Measurements from ENCODE around the gene PLCL2.

The PLCL2 gene

DNA sequence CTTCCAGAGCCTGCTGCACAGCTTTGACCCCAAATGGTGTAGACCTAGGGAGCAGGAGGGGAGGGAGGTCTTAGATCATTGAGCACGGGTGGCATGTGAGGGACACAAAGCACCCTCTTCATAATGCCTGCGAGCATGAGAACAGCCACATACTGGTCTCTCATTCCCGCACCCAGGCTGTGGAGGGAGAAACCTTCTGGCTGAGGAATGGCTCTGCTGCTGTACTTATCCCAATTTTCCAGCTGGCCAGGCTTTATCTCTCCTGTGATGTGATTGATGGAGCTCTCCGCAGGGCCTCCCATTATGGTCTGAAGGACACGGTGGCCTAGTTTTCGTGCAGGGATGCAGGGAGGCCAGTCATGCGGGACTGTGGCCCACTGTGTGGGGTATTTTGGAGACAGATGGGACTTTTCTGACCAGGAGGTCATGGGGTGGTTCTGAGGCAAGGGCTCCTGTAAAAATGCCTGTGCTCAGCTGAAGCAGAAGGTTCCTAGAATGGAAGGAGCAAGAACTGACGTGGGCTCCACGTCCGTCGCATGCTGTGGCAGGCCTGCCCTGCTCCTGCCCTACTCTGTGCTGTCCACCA, 251.5 kb downstream of the PLCL2 start:
- no peak overlapping the region for H3K4me3 ChIP-seq (ENCODE audit: low read depth, low read length)
- TF ChIP-seq, protein P1, sequence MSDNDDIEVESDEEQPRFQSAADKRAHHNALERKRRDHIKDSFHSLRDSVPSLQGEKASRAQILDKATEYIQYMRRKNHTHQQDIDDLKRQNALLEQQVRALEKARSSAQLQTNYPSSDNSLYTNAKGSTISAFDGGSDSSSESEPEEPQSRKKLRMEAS (IDR thresholded peaks at IDR 0.05; ENCODE audit: low read depth, low read length): no peak
- no peak for TF ChIP-seq MYC (IDR thresholded peaks at IDR 0.05; ENCODE audit: low read depth, low read length)
- no peak for TF ChIP-seq POLR2A (IDR thresholded peaks at IDR 0.05; ENCODE audit: extremely low read depth, insufficient read length)
- TF ChIP-seq, protein P2, sequence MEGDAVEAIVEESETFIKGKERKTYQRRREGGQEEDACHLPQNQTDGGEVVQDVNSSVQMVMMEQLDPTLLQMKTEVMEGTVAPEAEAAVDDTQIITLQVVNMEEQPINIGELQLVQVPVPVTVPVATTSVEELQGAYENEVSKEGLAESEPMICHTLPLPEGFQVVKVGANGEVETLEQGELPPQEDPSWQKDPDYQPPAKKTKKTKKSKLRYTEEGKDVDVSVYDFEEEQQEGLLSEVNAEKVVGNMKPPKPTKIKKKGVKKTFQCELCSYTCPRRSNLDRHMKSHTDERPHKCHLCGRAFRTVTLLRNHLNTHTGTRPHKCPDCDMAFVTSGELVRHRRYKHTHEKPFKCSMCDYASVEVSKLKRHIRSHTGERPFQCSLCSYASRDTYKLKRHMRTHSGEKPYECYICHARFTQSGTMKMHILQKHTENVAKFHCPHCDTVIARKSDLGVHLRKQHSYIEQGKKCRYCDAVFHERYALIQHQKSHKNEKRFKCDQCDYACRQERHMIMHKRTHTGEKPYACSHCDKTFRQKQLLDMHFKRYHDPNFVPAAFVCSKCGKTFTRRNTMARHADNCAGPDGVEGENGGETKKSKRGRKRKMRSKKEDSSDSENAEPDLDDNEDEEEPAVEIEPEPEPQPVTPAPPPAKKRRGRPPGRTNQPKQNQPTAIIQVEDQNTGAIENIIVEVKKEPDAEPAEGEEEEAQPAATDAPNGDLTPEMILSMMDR (IDR thresholded peaks at IDR 0.05; ENCODE audit: low read depth, low read length): no peak
- DNase-seq (ENCODE audit: low read depth): no peak

DNA sequence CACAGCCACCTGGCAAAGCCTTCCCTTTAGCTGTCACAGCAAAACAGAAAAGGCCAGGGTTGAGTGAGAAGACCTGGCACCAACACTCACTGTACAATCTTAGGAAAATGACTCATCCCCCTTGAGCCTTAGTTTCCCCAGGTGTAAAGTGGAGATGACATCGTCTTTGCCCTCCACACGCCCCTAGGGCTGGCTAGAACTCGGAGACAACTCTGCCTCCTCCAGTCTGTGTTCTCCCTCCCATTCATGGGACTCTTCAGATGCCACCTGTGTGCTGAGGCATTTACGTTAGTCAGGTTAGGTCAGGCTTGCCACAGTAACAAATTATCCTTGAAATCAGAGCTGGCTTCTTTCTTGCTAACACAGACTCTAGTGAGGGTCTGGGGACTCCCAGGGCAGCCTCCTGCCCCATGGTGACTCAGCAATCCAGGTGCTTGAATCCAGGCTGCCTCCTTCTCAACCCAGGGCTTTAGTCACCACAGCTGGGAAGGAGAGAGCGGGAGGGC, 252.6 kb downstream of the PLCL2 start:
- H3K4me3 ChIP-seq (ENCODE audit: low read depth, low read length): no peak overlapping the region
- TF ChIP-seq POLR2A (IDR thresholded peaks at IDR 0.05; ENCODE audit: extremely low read depth, insufficient read length) (no peak), MYC (IDR thresholded peaks at IDR 0.05; ENCODE audit: low read depth, low read length) (no peak)
- TF ChIP-seq, protein P1 (IDR thresholded peaks at IDR 0.05; ENCODE audit: low read depth, low read length): no peak
- TF ChIP-seq, protein P2 (IDR thresholded peaks at IDR 0.05; ENCODE audit: low read depth, low read length): no peak
- DNase-seq (ENCODE audit: low read depth): no peak

DNA sequence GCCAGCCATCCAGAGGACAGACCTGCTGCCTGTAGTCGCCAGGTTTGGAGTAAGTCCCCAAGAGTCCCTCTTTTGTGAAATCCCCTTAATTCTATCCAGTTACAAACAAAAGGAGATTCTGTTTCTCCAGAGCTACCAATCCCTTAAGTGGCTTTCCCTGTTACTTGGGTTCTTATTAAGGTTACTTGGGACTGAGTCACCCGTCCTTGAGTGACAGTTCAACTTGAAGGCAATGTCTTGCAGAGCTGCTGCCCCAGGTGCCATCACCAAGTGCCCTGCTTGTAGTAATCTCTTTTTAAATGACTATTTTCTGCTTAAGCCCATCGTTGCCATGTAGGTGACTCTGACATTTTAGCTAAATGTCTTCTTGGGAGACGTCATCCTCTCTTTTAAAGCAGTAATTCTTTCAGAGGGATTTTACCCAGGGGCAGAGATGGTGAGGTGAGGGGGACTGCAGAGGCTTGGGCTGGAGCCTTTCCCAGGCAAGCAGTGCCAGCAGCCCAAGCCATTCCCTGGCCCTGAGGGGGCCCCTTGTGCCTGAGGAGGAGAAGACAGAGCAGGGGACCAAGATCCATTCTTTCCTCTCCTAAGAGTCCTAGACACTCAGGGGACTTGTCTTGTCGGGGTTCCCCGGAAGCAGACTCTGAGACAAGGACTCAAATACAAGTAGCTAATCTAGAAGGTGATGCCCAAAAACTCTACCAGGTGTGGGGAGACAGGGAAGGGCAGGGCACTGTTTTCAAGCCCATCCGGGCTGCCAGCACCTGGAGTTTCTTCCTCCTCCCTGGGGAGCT, 253.7 kb downstream of the PLCL2 start:
- H3K4me3 ChIP-seq (ENCODE audit: low read depth, low read length): no peak overlapping the region
- no peak for TF ChIP-seq POLR2A (IDR thresholded peaks at IDR 0.05; ENCODE audit: extremely low read depth, insufficient read length)
- TF ChIP-seq, protein P1 (IDR thresholded peaks at IDR 0.05; ENCODE audit: low read depth, low read length): no peak
- TF ChIP-seq, protein P2 (IDR thresholded peaks at IDR 0.05; ENCODE audit: low read depth, low read length): no peak
- no peak for TF ChIP-seq MYC (IDR thresholded peaks at IDR 0.05; ENCODE audit: low read depth, low read length)
- no peak for DNase-seq (ENCODE audit: low read depth)

Data from NB4 (cell line).